A549 (cell line): ENCODE results near the gene BCAT1.

ENCODE experiments used
- CHD4 ChIP-seq: fragments of 200-600 bp; sonication (generic); IDR thresholded peaks from 2 replicates; pipeline ENCODE4 v1.6.1; 2016; ENCODE audit warnings: antibody characterized with exemption, mild to moderate bottlenecking, borderline replicate concordance
- EP300 ChIP-seq, 2 experiments: fragments of >200 bp; sonication (Bioruptor Twin); formaldehyde crosslinking; IDR thresholded peaks; 2 replicates in 1 of 2; 3 replicates in 1 of 2; pipeline ENCODE4 v1.6.1; 2016 to 2017
- FOSB ChIP-seq: fragments of 250-450 bp; sonication (Bioruptor Pico); IDR thresholded peaks from 2 replicates; pipeline ENCODE4 v1.5.0; 2020; ENCODE audit warnings: mild to moderate bottlenecking, moderate library complexity
- KDM5A ChIP-seq: fragments of 200-600 bp; sonication (generic); IDR thresholded peaks from 2 replicates; pipeline ENCODE4 v1.6.1; 2016; ENCODE audit warnings: antibody characterized with exemption, mild to moderate bottlenecking
- TF ChIP-seq, protein P1 (sequence below): fragments of >200 bp; sonication (Bioruptor Twin); formaldehyde crosslinking; IDR thresholded peaks from 3 replicates; pipeline ENCODE4 v1.5.1; 2016
- TF ChIP-seq, protein P2 (sequence below): IDR thresholded peaks from 2 replicates; pipeline ENCODE4 v1.6.1; 2012; ENCODE audit warnings: low read depth, borderline replicate concordance

DNA sequence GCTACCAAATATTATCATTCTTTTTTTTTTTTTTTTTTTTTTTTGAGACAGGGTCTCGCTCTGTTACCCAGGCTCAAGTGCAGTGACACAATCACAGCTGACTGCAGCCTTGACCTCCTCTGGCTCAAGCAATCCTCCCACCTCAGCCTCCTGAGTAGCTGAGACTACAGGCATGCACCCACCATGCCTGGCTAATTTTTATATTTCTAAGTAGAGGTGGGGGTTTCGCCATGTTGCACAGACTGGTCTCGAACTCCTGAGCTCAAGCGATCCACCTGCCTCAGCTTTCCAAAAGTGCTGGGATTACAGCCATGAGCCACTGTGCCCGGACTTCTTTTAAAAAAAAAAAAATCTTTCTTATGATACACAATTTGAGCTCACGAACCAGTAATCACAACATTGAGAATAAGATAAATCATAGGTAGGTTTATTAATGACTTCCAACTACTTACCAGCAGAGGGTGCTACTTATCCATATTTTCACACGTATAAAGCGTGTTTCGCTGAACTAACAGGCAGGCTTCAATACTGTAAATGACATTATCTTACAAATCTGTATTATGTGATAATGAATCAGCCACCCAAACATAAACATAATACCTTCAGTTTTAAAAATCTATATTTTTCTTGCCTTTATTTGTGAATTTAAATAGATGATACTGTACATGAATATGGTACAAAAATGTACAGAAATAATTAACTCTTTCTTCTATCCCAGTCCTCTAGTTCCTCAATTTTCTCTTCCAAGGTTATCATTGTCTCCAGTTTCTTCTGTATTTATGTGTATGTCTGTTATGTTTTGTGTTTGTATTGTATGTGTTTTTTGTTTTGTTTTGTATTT is 42.5 kb upstream of the BCAT1 start:
- TF ChIP-seq, protein P1, sequence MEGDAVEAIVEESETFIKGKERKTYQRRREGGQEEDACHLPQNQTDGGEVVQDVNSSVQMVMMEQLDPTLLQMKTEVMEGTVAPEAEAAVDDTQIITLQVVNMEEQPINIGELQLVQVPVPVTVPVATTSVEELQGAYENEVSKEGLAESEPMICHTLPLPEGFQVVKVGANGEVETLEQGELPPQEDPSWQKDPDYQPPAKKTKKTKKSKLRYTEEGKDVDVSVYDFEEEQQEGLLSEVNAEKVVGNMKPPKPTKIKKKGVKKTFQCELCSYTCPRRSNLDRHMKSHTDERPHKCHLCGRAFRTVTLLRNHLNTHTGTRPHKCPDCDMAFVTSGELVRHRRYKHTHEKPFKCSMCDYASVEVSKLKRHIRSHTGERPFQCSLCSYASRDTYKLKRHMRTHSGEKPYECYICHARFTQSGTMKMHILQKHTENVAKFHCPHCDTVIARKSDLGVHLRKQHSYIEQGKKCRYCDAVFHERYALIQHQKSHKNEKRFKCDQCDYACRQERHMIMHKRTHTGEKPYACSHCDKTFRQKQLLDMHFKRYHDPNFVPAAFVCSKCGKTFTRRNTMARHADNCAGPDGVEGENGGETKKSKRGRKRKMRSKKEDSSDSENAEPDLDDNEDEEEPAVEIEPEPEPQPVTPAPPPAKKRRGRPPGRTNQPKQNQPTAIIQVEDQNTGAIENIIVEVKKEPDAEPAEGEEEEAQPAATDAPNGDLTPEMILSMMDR: peak; percentile 77
- no peak for TF ChIP-seq CHD4
- TF ChIP-seq EP300 (IDR thresholded peaks at IDR 0.05): no peak
- TF ChIP-seq, protein P2, sequence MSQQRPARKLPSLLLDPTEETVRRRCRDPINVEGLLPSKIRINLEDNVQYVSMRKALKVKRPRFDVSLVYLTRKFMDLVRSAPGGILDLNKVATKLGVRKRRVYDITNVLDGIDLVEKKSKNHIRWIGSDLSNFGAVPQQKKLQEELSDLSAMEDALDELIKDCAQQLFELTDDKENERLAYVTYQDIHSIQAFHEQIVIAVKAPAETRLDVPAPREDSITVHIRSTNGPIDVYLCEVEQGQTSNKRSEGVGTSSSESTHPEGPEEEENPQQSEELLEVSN: no peak
- no peak for TF ChIP-seq FOSB (CRISPR knock-in tag)
- no peak for TF ChIP-seq KDM5A
